ENCODE results near the gene TSPEAR. TPM values are rescaled to one million over a fixed set of nuclear protein-coding genes. Genes with fewer than 3 reads are reported as not detected.
A peak's percentile ranks its signal among the peaks of the same experiment; 100 is the strongest.

The TSPEAR gene
- total and polyA plus RNA-seq, 4 donors, result 0.24 to 0.66 (median 0.33) TPM; not detected in 1

- Histone ChIP-seq H3K4me3 (ENCODE audit: low read depth, low read length) (no peak overlapping the region), H3K4me1 (ENCODE audit: control insufficient read depth, insufficient read depth, low read length) (peaks cover 17% of the 10 kb centered on the region), H3K27ac (ENCODE audit: low read depth, low read length) (no peak overlapping the region), H3K27me3 (ENCODE audit: control insufficient read depth, insufficient read depth, low read length) (peaks cover 5% of the 10 kb centered on the region), H3K36me3 (ENCODE audit: control insufficient read depth, insufficient read depth, low read length) (no peaks in the 10 kb centered on the region), H3K9me3 (ENCODE audit: control insufficient read depth, insufficient read depth, low read length) (no peaks in the 10 kb centered on the region)
- DNase-seq (ENCODE audit: low read depth in 4 of 6, low spot score in 6 of 6), result no peak
- 73% methylated on average over 6 of the region's 6 CpGs for WGBS (ENCODE audit: insufficient coverage)
Measured at GRCh38 chr21:44726826-44727225, 15.5 kb upstream of the TSPEAR start.

DNA sequence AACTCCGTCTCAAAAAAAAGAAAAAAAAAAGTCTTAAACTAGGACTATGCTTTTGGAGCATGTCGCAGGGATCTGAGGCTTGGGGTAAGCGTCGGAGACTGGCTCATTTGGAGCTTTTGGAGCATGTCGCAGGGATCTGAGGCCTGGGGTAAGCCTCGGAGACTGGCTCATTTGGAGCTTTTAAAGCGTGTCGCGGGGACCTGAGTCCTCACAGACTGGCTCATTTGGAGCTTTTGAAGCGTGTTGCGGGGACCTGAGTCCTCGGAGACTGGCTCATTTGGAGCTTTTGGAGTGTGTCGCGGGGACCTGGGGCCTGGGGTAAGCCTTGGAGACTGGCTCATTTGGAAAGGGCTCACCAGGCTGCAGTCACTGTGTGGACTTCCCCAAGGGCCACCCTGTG, 13.6 kb upstream of the TSPEAR start:
- Histone ChIP-seq H3K4me3 (ENCODE audit: low read depth, low read length) (no peak overlapping the region), H3K27me3 (ENCODE audit: control insufficient read depth, insufficient read depth, low read length) (peaks cover 5% of the 10 kb centered on the region), H3K36me3 (ENCODE audit: control insufficient read depth, insufficient read depth, low read length) (no peaks in the 10 kb centered on the region), H3K9me3 (ENCODE audit: control insufficient read depth, insufficient read depth, low read length) (no peaks in the 10 kb centered on the region), H3K27ac (ENCODE audit: low read depth, low read length) (no peak overlapping the region), H3K4me1 (ENCODE audit: control insufficient read depth, insufficient read depth, low read length) (peaks cover 17% of the 10 kb centered on the region)
- 86% methylated on average over 13 of the region's 14 CpGs for WGBS (ENCODE audit: insufficient coverage)
- no peak for DNase-seq (ENCODE audit: low read depth in 4 of 6, low spot score in 6 of 6)

DNA sequence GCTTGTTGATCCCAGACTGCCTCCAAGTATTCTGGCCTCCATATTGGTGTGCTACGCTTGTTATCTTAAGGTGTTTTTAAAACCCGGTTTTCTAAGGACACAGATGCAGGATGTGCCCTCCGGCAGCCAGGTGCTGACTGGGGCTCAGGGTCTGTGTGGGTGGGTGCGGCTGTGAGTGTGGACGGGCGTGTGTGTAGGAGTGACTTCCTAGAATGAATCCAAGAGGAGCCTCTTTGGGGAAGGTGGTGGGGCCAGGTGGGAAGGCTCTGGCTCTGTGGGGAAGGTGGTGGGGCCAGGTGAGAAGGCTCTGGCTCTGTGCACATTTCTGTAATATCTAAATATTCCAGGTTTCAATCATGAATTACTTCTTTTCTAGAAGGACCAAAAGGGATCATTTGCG, 12.8 kb upstream of the TSPEAR start:
- H3K27me3 ChIP-seq (ENCODE audit: control insufficient read depth, insufficient read depth, low read length), result peaks cover 5% of the 10 kb centered on the region
- H3K4me1 ChIP-seq (ENCODE audit: control insufficient read depth, insufficient read depth, low read length), result peaks cover 17% of the 10 kb centered on the region
- no peak for DNase-seq (ENCODE audit: low read depth in 4 of 6, low spot score in 6 of 6)
- 95% methylated on average over 6 of the region's 7 CpGs for WGBS (ENCODE audit: insufficient coverage)
- no peak overlapping the region for H3K4me3 ChIP-seq (ENCODE audit: low read depth, low read length)
- H3K9me3 ChIP-seq (ENCODE audit: control insufficient read depth, insufficient read depth, low read length), result no peaks in the 10 kb centered on the region
- H3K36me3 ChIP-seq (ENCODE audit: control insufficient read depth, insufficient read depth, low read length), result no peaks in the 10 kb centered on the region
- no peak overlapping the region for H3K27ac ChIP-seq (ENCODE audit: low read depth, low read length)

- Histone ChIP-seq H3K4me1 (ENCODE audit: control insufficient read depth, insufficient read depth, low read length) (peaks cover 17% of the 10 kb centered on the region), H3K27ac (ENCODE audit: low read depth, low read length) (no peak overlapping the region), H3K27me3 (ENCODE audit: control insufficient read depth, insufficient read depth, low read length) (peaks cover 5% of the 10 kb centered on the region), H3K9me3 (ENCODE audit: control insufficient read depth, insufficient read depth, low read length) (no peaks in the 10 kb centered on the region), H3K36me3 (ENCODE audit: control insufficient read depth, insufficient read depth, low read length) (no peaks in the 10 kb centered on the region), H3K4me3 (ENCODE audit: low read depth, low read length) (no peak overlapping the region)
- 17% methylated on average over 61 of the region's 61 CpGs for WGBS (ENCODE audit: insufficient coverage)
- peak in 4 of 6 donors; percentile 13 to 72 (median 32) for DNase-seq (ENCODE audit: low read depth in 4 of 6, low spot score in 6 of 6)
Measured at GRCh38 chr21:44723177-44724131, 12.1 kb upstream of the TSPEAR start.

DNA sequence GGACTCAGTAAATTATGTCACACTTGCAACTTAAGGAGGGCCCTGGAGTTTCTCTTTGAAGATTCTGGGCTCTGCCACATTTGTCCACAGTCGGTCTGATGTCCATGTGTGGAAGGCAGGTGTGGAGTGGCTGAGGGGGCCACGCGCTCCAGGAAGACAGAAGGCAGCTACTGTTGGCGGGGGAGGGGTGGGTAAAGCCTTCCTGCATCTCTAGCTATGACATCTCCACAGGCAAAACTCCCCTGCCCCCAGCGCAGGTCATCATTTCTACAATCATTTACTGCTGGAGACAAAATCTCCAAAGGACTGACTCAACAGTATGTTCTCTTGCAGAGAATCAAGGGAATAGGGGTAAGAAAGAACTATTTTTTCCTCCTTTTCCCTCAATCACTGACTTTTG, 11.4 kb upstream of the TSPEAR start:
- no CpG with 5 or more reads among the region's 5 CpGs for WGBS (ENCODE audit: insufficient coverage)
- no peak overlapping the region for H3K27ac ChIP-seq (ENCODE audit: low read depth, low read length)
- H3K4me3 ChIP-seq (ENCODE audit: low read depth, low read length), result no peak overlapping the region
- no peak for DNase-seq (ENCODE audit: low read depth in 4 of 6, low spot score in 6 of 6)
- no peaks in the 10 kb centered on the region for H3K9me3 ChIP-seq (ENCODE audit: control insufficient read depth, insufficient read depth, low read length)
- H3K4me1 ChIP-seq (ENCODE audit: control insufficient read depth, insufficient read depth, low read length), result peaks cover 17% of the 10 kb centered on the region
- peaks cover 8% of the 10 kb centered on the region for H3K27me3 ChIP-seq (ENCODE audit: control insufficient read depth, insufficient read depth, low read length)
- no peaks in the 10 kb centered on the region for H3K36me3 ChIP-seq (ENCODE audit: control insufficient read depth, insufficient read depth, low read length)

- Histone ChIP-seq H3K27me3 (ENCODE audit: control insufficient read depth, insufficient read depth, low read length) (peaks cover 8% of the 10 kb centered on the region), H3K36me3 (ENCODE audit: control insufficient read depth, insufficient read depth, low read length) (no peaks in the 10 kb centered on the region), H3K4me3 (ENCODE audit: low read depth, low read length) (no peak overlapping the region), H3K9me3 (ENCODE audit: control insufficient read depth, insufficient read depth, low read length) (no peaks in the 10 kb centered on the region), H3K4me1 (ENCODE audit: control insufficient read depth, insufficient read depth, low read length) (peaks cover 17% of the 10 kb centered on the region), H3K27ac (ENCODE audit: low read depth, low read length) (no peak overlapping the region)
- no peak for DNase-seq (ENCODE audit: low read depth in 4 of 6, low spot score in 6 of 6)
- 100% methylated on average over 1 of the region's 2 CpGs for WGBS (ENCODE audit: insufficient coverage)
Measured at GRCh38 chr21:44720170-44720569, 8.8 kb upstream of the TSPEAR start.

- H3K4me3 ChIP-seq (ENCODE audit: low read depth, low read length), result no peak overlapping the region
- no peaks in the 10 kb centered on the region for H3K9me3 ChIP-seq (ENCODE audit: control insufficient read depth, insufficient read depth, low read length)
- H3K27ac ChIP-seq (ENCODE audit: low read depth, low read length), result no peak overlapping the region
- no peaks in the 10 kb centered on the region for H3K36me3 ChIP-seq (ENCODE audit: control insufficient read depth, insufficient read depth, low read length)
- peaks cover 17% of the 10 kb centered on the region for H3K27me3 ChIP-seq (ENCODE audit: control insufficient read depth, insufficient read depth, low read length)
- 50% methylated on average over 3 of the region's 6 CpGs for whole genome bisulfite sequencing (ENCODE audit: insufficient coverage)
- H3K4me1 ChIP-seq (ENCODE audit: control insufficient read depth, insufficient read depth, low read length), result peaks cover 9% of the 10 kb centered on the region
- DNase-seq (ENCODE audit: low read depth in 4 of 6, low spot score in 6 of 6), result no peak
Measured at GRCh38 chr21:44718571-44718970, 7.2 kb upstream of the TSPEAR start.

DNA sequence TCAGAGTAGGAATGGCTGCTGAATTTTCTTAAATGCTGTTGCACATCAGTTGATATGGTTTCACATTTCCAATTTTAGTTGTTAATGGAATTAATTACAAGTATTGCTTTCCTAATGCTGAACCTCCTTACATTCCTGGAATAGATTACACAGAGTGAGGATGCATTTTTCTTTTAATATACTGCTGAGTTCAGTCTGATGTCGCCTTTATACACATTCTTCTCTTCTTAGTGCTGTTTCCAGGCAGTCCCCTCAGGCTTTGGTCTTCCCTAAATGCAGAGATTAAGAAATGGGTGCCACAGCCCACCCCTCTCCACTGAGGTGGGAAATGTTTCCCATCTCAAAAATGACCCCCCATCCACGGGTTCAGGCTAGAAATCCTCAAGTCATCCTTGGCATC, 6.7 kb upstream of the TSPEAR start:
- no peak for DNase-seq (ENCODE audit: low read depth in 4 of 6, low spot score in 6 of 6)
- Histone ChIP-seq H3K27me3 (ENCODE audit: control insufficient read depth, insufficient read depth, low read length) (peaks cover 18% of the 10 kb centered on the region), H3K9me3 (ENCODE audit: control insufficient read depth, insufficient read depth, low read length) (no peaks in the 10 kb centered on the region), H3K36me3 (ENCODE audit: control insufficient read depth, insufficient read depth, low read length) (no peaks in the 10 kb centered on the region), H3K4me3 (ENCODE audit: low read depth, low read length) (no peak overlapping the region), H3K4me1 (ENCODE audit: control insufficient read depth, insufficient read depth, low read length) (peaks cover 5% of the 10 kb centered on the region), H3K27ac (ENCODE audit: low read depth, low read length) (no peak overlapping the region)
- WGBS (ENCODE audit: insufficient coverage), result 48% methylated on average over 2 of the region's 2 CpGs

DNA sequence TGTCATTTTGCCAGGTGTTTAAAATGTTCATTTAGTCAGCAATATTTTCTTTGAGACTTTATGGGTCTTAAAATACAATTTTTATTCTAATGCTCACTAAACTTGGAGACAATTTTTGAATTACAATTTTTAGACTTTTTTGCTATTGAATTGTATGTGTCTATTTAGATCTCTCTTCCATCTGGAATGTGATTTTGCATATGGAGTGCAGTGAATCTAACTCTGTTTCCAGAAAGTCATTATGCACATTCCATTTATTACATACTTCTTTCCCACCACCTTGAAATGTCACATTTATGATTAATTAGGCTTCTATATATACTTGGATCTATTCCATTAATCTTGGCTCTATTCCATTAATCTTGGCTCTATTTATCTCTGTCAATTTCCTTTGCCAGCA, 5.6 kb upstream of the TSPEAR start:
- H3K27ac ChIP-seq (ENCODE audit: low read depth, low read length), result no peak overlapping the region
- no peak overlapping the region for H3K4me3 ChIP-seq (ENCODE audit: low read depth, low read length)
- H3K9me3 ChIP-seq (ENCODE audit: control insufficient read depth, insufficient read depth, low read length), result no peaks in the 10 kb centered on the region
- H3K27me3 ChIP-seq (ENCODE audit: control insufficient read depth, insufficient read depth, low read length), result peaks cover 28% of the 10 kb centered on the region
- no peaks in the 10 kb centered on the region for H3K36me3 ChIP-seq (ENCODE audit: control insufficient read depth, insufficient read depth, low read length)
- DNase-seq (ENCODE audit: low read depth in 4 of 6, low spot score in 6 of 6), result peak in 1 of 6 donors; percentile 48
- H3K4me1 ChIP-seq (ENCODE audit: control insufficient read depth, insufficient read depth, low read length), result peaks cover 7% of the 10 kb centered on the region

DNA sequence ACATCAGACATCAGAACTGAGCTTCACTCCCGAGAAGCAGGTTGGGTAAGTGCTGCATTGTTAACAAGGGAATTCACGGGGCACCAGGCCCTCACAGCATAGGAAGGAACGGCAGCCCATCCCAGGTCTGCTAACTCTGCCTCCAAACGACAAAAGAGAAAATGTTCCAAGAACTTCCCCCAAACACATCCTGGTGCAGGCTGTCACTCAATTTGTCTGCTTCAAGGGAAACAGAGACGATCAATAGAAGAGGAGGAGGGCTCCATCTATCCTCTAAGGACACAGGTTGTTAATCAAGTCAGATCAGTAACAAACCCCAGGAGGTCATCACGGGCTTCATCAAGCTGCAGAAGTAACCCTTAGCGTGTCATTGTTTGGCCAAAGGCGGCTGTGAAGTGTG, 3.5 kb upstream of the TSPEAR start:
- Histone ChIP-seq H3K4me3 (ENCODE audit: low read depth, low read length) (no peak overlapping the region), H3K27ac (ENCODE audit: low read depth, low read length) (no peak overlapping the region), H3K9me3 (ENCODE audit: control insufficient read depth, insufficient read depth, low read length) (no peaks in the 10 kb centered on the region), H3K4me1 (ENCODE audit: control insufficient read depth, insufficient read depth, low read length) (peaks cover 27% of the 10 kb centered on the region), H3K36me3 (ENCODE audit: control insufficient read depth, insufficient read depth, low read length) (no peaks in the 10 kb centered on the region), H3K27me3 (ENCODE audit: control insufficient read depth, insufficient read depth, low read length) (peaks cover 48% of the 10 kb centered on the region)
- no peak for DNase-seq (ENCODE audit: low read depth in 4 of 6, low spot score in 6 of 6)
- WGBS (ENCODE audit: insufficient coverage), result 17% methylated on average over 2 of the region's 8 CpGs
